K562 (cell line): ENCODE measurements around the gene SMOC2. TPM values are rescaled to one million over a fixed set of nuclear protein-coding genes. Genes with fewer than 3 reads are reported as not detected.

ENCODE experiments used
- ATAC-seq: fragments of 200-7000 bp; cut with Tn5 transposase; 3 replicates; pipeline ENCODE4 v1.9.1; 2020; ENCODE audit warnings: moderate library complexity
- BruUV-seq: library from RNA; stranded (reverse); fragments of 400-500 nt; replicated peaks from 2 replicates; lab custom pipeline; 2021; lab: Mats Ljungman, UMichigan
- CTCF ChIA-PET: fragments of 300-600 bp; formaldehyde crosslinking; extraction: SDS; loops from one replicate; lab custom pipeline; 2021; ENCODE audit warnings: low intra/inter-chr PET ratio; lab: Yijun Ruan, JAX
- POLR2A ChIA-PET: fragments of 300-600, 350-650 bp; sonication (Branson Sonifier 250); formaldehyde crosslinking; extraction: SDS; loops from one replicate; lab custom pipeline; 2021; ENCODE audit warnings: antibody characterized with exemption, inconsistent platforms; lab: Yijun Ruan, JAX
- DNase-seq, 4 experiments: peaks; one replicate each; pipeline versions ENCODE4 v3.0.0 to v3.0.0-alpha.2; 2011 to 2018; ENCODE audit warnings: low spot score in 3 of 4, mixed read lengths in 3 of 4; ENCODE audit errors: extremely low read depth in 1 of 4
- FAIRE-seq: peaks from 2 replicates; lab custom pipeline; 2011; peaks lifted over from hg19 to GRCh38; lab: Jason Lieb, UNC
- H2AFZ ChIP-seq: 2 replicates; pipeline ENCODE4 v1.6.0; 2011; ENCODE audit warnings: low read depth, low read length, control low read depth, inconsistent platforms
- H3K27ac ChIP-seq: fragments of 200-600 bp; 3 replicates; pipeline ENCODE4 v1.8.0; 2011; ENCODE audit warnings: low read depth, mild to moderate bottlenecking, control low read depth, inconsistent platforms, low read length, moderate library complexity, mixed read lengths; ENCODE audit errors: extremely low read depth
- H3K27me3 ChIP-seq, 2 experiments: fragments of 300-600 bp in 1 of 2; 2 replicates in 1 of 2; 3 replicates in 1 of 2; pipeline versions ENCODE4 v1.6.0 to v1.8.0; 2011; ENCODE audit warnings: inconsistent platforms in 2 of 2, low read length in 2 of 2, mild to moderate bottlenecking in 1 of 2, mixed read lengths in 1 of 2, moderate library complexity in 1 of 2; ENCODE audit not compliant: control insufficient read depth in 2 of 2, insufficient read depth in 2 of 2
- H3K36me3 ChIP-seq: fragments of 300-600 bp; 3 replicates; pipeline ENCODE4 v1.8.0; 2011; ENCODE audit warnings: mild to moderate bottlenecking, low read length, inconsistent platforms; ENCODE audit not compliant: control insufficient read depth, insufficient read depth
- H3K4me1 ChIP-seq, 2 experiments: fragments of 200-600 bp in 1 of 2; replicated peaks in 1 of 2; 2 replicates in 1 of 2; 3 replicates in 1 of 2; pipeline versions ENCODE4 v1.5.1 to v1.8.0; 2011; ENCODE audit warnings: inconsistent platforms in 2 of 2, low read length in 2 of 2, mild to moderate bottlenecking in 1 of 2, mixed read lengths in 1 of 2, moderate library complexity in 1 of 2; ENCODE audit not compliant: control insufficient read depth in 2 of 2, insufficient read depth in 2 of 2
- H3K4me2 ChIP-seq: 2 replicates; pipeline ENCODE4 v1.6.1; 2011; ENCODE audit warnings: low read length, control low read depth, inconsistent platforms, mixed read lengths; ENCODE audit not compliant: insufficient read depth
- H3K4me3 ChIP-seq: fragments of 200-600 bp; sonication (generic), shearing (Covaris generic); 2 replicates; pipeline ENCODE4 v1.5.1; 2016; ENCODE audit warnings: control low read depth, inconsistent platforms
- H3K79me2 ChIP-seq: fragments of 200-600 bp; 3 replicates; pipeline ENCODE4 v1.8.0; 2011; ENCODE audit warnings: low read length, inconsistent platforms; ENCODE audit not compliant: control insufficient read depth, insufficient read depth
- H3K9ac ChIP-seq, 2 experiments: 2 replicates each; pipeline versions ENCODE4 v1.6.0 to v1.6.1; 2011; ENCODE audit warnings: low read depth in 2 of 2, low read length in 2 of 2, control low read depth in 1 of 2, inconsistent platforms in 1 of 2, mild to moderate bottlenecking in 1 of 2, mixed read lengths in 1 of 2; ENCODE audit not compliant: insufficient read depth in 1 of 2
- H3K9me1 ChIP-seq: one replicate; pipeline ENCODE4 v1.6.0; 2011; ENCODE audit warnings: inconsistent platforms, mild to moderate bottlenecking, low read length, moderate library complexity; ENCODE audit not compliant: control insufficient read depth, insufficient read depth
- H3K9me3 ChIP-seq: replicated peaks from 2 replicates; pipeline ENCODE4 v1.5.1; 2011; ENCODE audit warnings: low read depth, low read length, inconsistent platforms; ENCODE audit not compliant: control insufficient read depth, insufficient read depth
- H4K20me1 ChIP-seq: replicated peaks from 2 replicates; pipeline ENCODE4 v1.6.1; 2011; ENCODE audit warnings: low read length, inconsistent platforms, mixed read lengths; ENCODE audit not compliant: control insufficient read depth, insufficient read depth
- NUFIP1 ChIP-seq: fragments of 450-650 bp; IDR thresholded peaks from 2 replicates; pipeline ENCODE4 v1.6.1; 2018; ENCODE audit not compliant: partially characterized antibody
- SMARCC2 ChIP-seq: fragments of 450-650 bp; IDR thresholded peaks from 2 replicates; pipeline ENCODE4 v1.6.1; 2017; ENCODE audit warnings: antibody characterized with exemption, moderate library complexity, mild to moderate bottlenecking, low read depth
- SP1 ChIP-seq: sonication (generic); formaldehyde crosslinking; IDR thresholded peaks from 2 replicates; pipeline ENCODE4 v1.8.1; 2022; ENCODE audit warnings: mild to moderate bottlenecking, missing genetic modification reagents
- ZNF436 ChIP-seq: fragments of 250-450, 450-650 bp; sonication (Bioruptor Pico); formaldehyde crosslinking; IDR thresholded peaks from 2 replicates; pipeline ENCODE4 v1.7.0; 2020; ENCODE audit warnings: mild to moderate bottlenecking
- WGBS: fragments of 100-300 bp; shearing (Covaris generic); methylation state at CpG from one replicate; pipeline ENCODE4 v1.1.6; 2016; ENCODE audit warnings: low coverage, mixed read lengths; ENCODE audit not compliant: insufficient coverage; ENCODE audit errors: missing lambda C conversion rate; 5-methylcytosine and 5-hydroxymethylcytosine counted together
- in situ Hi-C: fragments of 300-500 bp; cut with MboI; formaldehyde crosslinking; loops from 4 replicates; pipeline ENCODE4 v1.15.0; 2018; ENCODE audit warnings: inconsistent platforms, mixed read lengths
- intact Hi-C: fragments of 100-400 bp; cut with micrococcal nuclease; formaldehyde crosslinking; loops from 2 replicates; pipeline ENCODE4 v1.14.2; 2022
- polyA plus RNA-seq, 8 experiments: library from polyadenylated mRNA; depleted of rRNA in 4 of 8; stranded (reverse) in 5 of 8; unstranded in 3 of 8; fragments of >200 nt; fragmentation: Nextera tagmentation in 2 of 8; fragmentation: Illumina TruSeq in 1 of 8; extraction: Ambion mirVana in 2 of 8; extraction: Trizol in 1 of 8; gene quantifications; 2 replicates each; pipeline versions ENCODE4 v1.2.1 to v1.2.3, GENCODE V29; 2011 to 2014; ENCODE audit warnings: inconsistent platforms in 1 of 8, missing spikeins in 1 of 8
- total RNA-seq, 7 experiments: library from RNA; depleted of rRNA in 6 of 7; stranded (reverse); fragments of >200 nt in 6 of 7; fragmentation: Illumina TruSeq in 2 of 7; extraction: Trizol in 2 of 7; gene quantifications; 2 replicates each; pipeline versions ENCODE4 v1.2.1 to v1.2.3, GENCODE V29; 2011 to 2021; ENCODE audit warnings: low replicate concordance in 1 of 7
- TF ChIP-seq, protein P1 (sequence below): fragments of 250-450 bp; sonication (Bioruptor Pico); IDR thresholded peaks from 2 replicates; pipeline ENCODE4 v1.6.1; 2021; ENCODE audit warnings: mild to moderate bottlenecking
- TF ChIP-seq, protein P2 (sequence below), 2 experiments: fragments of 450-650 bp; IDR thresholded peaks; 2 replicates each; pipeline ENCODE4 v1.6.1; 2016; ENCODE audit warnings: mild to moderate bottlenecking in 2 of 2, borderline replicate concordance in 1 of 2, low read depth in 1 of 2, moderate library complexity in 1 of 2

The SMOC2 gene
- total and polyA plus RNA-seq, 9 of the 15 experiments (the other 6 are each of a cell fraction or from before 2014, with no cell fraction given), result 0.45 to 2.3 (median 1.1) TPM

DNA sequence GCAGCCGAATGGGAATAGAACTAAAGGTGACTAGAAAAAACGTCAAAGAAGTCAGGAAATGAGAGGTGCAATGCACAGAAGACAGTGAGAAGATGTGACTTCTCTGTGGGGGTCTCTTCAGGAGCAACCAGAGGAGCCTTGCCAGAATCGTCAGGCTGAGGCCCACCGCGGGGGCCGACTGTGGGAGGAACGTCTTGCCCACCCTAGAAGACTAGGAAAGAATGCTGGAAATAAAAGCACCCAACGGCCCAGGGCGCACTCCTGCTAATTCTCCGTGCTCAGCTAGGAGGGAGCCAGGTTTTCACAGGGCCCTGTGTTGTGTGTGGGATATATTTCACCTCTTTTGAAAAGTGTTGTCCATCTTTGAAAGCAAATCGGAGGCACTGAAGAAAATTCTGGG, 129.2 kb downstream of the SMOC2 start:
- no TSS peak for BruUV-seq
- POLR2A ChIA-PET, result interaction anchor here (0.5 kb wide), 1 partner anchor 14 kb away, joined by 3 read pairs; no protein-coding TSS in a partner anchor

More for the DNA sequence above, 129.2 kb downstream of the SMOC2 start:
- Histone ChIP-seq H3K79me2 (no peaks in the 10 kb centered on the region), H4K20me1 (no peaks in the 10 kb centered on the region; the same call in 1 of the 2 replicates), H3K9me1 (no peaks in the 10 kb centered on the region), H3K27me3 (peaks cover 13 to 39% of the 10 kb centered on the region in 2 experiments; a peak in 3 of 5 replicates), H3K9me3 (no peaks in the 10 kb centered on the region), H3K4me3 (no peak overlapping the region), H3K27ac (no peak overlapping the region), H3K4me1 (no peaks in the 10 kb centered on the region; a peak in 1 of 5 replicates), H3K4me2 (no peak overlapping the region), H3K9ac (no peak overlapping the region), H3K36me3 (no peaks in the 10 kb centered on the region), H2AFZ (no peak overlapping the region)
- no peak for TF ChIP-seq ZNF436 (CRISPR knock-in tag)
- TF ChIP-seq, protein P1, sequence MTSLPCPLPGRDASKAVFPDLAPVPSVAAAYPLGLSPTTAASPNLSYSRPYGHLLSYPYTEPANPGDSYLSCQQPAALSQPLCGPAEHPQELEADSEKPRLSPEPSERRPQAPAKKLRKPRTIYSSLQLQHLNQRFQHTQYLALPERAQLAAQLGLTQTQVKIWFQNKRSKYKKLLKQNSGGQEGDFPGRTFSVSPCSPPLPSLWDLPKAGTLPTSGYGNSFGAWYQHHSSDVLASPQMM (CRISPR knock-in tag), result no peak
- TF ChIP-seq SP1, result no peak
- no peak for TF ChIP-seq SMARCC2
- no peak for TF ChIP-seq NUFIP1
- TF ChIP-seq, protein P2, sequence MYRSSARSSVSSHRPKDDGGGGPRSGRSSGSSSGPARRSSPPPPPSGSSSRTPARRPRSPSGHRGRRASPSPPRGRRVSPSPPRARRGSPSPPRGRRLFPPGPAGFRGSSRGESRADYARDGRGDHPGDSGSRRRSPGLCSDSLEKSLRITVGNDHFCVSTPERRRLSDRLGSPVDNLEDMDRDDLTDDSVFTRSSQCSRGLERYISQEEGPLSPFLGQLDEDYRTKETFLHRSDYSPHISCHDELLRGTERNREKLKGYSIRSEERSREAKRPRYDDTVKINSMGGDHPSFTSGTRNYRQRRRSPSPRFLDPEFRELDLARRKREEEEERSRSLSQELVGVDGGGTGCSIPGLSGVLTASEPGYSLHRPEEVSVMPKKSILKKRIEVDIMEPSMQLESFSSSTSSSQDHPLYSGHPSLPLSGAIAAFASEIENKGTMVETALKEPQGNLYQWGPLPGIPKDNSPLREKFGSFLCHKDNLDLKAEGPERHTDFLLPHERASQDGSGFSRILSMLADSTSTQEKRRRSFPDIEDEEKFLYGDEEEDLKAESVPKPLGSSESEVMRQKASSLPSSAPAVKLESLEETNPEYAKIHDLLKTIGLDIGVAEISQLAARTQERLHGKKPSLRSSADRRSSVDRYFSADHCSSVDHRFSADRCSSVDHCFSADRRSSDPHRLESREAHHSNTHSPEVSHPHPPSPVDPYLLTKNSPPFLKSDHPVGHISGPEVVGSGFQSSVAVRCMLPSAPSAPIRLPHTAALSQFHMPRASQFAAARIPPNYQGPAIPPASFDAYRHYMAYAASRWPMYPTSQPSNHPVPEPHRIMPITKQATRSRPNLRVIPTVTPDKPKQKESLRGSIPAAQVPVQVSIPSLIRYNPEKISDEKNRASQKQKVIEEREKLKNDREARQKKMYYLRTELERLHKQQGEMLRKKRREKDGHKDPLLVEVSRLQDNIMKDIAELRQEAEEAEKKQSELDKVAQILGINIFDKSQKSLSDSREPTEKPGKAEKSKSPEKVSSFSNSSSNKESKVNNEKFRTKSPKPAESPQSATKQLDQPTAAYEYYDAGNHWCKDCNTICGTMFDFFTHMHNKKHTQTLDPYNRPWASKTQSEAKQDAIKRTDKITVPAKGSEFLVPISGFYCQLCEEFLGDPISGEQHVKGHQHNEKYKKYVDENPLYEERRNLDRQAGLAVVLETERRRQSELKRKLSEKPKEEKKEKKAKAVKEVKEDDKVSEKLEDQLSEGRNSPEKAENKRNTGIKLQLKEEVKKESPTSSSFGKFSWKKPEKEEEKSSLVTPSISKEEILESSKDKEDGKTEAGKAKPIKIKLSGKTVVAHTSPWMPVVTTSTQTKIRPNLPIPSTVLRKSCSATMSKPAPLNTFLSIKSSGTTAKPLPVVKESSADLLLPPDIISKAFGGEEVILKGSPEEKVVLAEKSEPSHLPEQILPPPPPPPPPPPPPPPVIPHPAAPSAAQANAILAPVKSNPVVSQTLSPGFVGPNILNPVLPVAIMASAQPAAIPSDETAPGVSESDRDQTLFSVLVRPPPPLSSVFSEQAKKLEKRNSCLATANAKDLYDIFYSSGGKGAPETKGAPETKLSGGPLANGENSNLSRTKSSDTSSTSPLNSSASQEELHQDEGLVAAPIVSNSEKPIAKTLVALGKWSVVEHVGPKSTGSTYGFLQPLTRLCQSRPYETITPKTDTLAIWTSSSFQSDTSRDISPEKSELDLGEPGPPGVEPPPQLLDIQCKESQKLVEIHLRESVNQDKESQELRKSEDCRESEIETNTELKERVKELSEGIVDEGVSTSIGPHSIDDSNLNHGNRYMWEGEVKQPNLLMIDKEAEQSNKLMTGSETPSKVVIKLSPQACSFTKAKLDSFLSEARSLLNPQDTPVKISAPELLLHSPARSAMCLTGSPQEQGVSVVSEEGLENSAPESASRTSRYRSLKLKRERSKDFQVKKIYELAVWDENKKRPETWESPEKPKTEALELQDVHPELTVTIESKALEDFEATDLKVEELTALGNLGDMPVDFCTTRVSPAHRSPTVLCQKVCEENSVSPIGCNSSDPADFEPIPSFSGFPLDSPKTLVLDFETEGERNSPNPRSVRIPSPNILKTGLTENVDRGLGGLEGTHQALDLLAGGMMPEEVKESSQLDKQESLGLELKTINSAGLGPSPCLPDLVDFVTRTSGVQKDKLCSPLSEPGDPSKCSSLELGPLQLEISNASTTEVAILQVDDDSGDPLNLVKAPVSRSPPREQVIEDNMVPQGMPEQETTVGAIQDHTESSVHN (IDR thresholded peaks at IDR 0.05; ENCODE audit: borderline replicate concordance in 1 of 2, low read depth in 1 of 2), result no peak
- CTCF ChIA-PET, result no interaction called here
- 16% methylated on average over 11 of the region's 11 CpGs for WGBS
- intact Hi-C loops, result no loop called here
- DNase-seq (no peak), FAIRE-seq (no peak), ATAC-seq (no peak)
- in situ Hi-C loops, result no loop called here
